RWPE1 (cell line): ENCODE data around the gene CEMIP.

Experiments
- CTCF ChIA-PET: fragments of 350-600 bp; sonication (Branson Sonifier 250); formaldehyde crosslinking; extraction: SDS; loops from one replicate; lab custom pipeline; 2021; lab: Yijun Ruan, JAX
- POLR2A ChIA-PET: fragments of 400-600 bp; formaldehyde crosslinking; extraction: SDS; loops from one replicate; lab custom pipeline; 2020; ENCODE audit warnings: antibody characterized with exemption; ENCODE audit not compliant: low non-redundant PET; lab: Yijun Ruan, JAX
- DNase-seq: peaks from one replicate; pipeline ENCODE4 v3.0.0; 2012; ENCODE audit warnings: low spot score
- H3K27ac ChIP-seq: fragments of 450-650 bp; 2 replicates; pipeline ENCODE4 v1.5.1; 2017
- CTCF ChIP-seq: fragments of 450-650 bp; conservative IDR thresholded peaks from 2 replicates; pipeline ENCODE4 v1.5.1; 2017; ENCODE audit warnings: low read depth, mild to moderate bottlenecking

The CEMIP gene

GRCh38 chr15:81000624-81001151, 221.5 kb downstream of the CEMIP start, which contains the start of gene TLNRD1:
TSS of gene TLNRD1 (plus strand) at chr15:81000923. CDS start at chr15:81002272, 1,349 bp downstream.
- ChIA-PET CTCF (interaction anchor here (0.6 to 1.7 kb wide), 3 partner anchors 195 to 1530 kb away, joined by 3 to 7 read pairs (median 5); no protein-coding TSS in a partner anchor), POLR2A (interaction anchor here (0.5 to 1.0 kb wide), 2 partner anchors 10 to 237 kb away, joined by 3 to 4 read pairs; no protein-coding TSS in a partner anchor)
- peak within 1 kb of the TSS; percentile 96 for H3K27ac ChIP-seq
- DNase-seq: peak; percentile 95
- no peak for TF ChIP-seq CTCF
